ENCODE data around the gene CDH24.
A peak's percentile ranks its signal among the peaks of the same experiment; 100 is the strongest.

The CDH24 gene

GRCh38 chr14:23090254-23090636 lies 32.9 kb upstream of the CDH24 start:
- FAIRE-seq (no peak), DNase-seq (ENCODE audit: low spot score) (no peak)

DNA sequence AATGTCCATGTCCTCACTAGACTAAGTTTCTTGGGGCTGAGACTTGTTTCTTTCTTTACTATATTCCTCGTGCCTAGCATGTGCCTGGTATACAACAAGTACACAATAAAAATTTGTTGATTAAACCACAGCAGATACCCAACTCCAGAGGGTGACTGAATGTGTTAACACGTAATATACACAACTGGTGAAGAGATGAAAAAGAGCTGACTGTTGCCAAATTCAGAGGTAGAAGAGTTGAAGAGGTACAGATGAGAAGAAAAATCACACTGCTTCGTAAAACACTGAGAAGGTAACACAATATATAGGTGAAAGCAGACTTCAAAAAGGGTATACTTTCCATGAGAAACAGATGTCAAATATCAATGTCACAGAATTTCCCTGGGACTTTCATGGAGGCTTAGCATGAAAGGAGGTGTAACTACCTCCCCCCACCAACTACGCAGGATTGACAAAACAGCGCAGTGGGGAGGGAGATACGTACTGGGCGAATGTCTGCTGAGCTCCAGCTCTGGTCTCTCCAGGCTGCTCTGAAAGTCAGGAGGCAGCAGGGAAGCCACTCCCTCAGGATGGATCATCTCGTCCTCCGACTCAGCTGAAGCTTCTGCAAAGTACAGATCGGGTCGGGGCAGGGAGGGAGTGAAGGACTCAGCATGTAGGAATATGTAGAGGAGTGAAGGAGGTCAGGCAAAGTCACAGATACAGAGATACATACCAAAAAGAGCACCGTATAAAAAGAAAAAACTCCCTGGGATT lies 32.4 kb upstream of the CDH24 start:
- FAIRE-seq (no peak), DNase-seq (ENCODE audit: low spot score) (no peak)

DNA sequence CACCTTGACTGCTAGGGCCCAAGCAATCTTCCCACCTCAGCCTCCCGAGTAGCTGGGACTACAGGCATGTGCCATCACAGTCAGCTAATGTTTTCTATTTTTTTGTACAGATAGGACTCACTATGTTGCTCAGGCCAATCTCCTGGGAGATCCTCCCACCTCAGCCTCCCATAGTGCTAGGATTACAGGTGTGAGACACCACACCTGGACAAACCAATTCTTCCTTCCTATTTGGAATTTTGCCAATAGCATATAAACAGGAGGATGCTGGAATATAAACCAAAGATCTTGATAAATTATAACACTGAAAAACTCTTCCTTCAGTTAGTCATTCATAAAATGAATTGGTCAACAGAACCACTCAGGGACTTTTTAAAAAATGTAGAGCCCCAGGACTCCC lies 29.2 kb upstream of the CDH24 start:
- FAIRE-seq (no peak), DNase-seq (ENCODE audit: low spot score) (no peak)

- FAIRE-seq (no peak), DNase-seq (ENCODE audit: low spot score) (no peak)
Observed at GRCh38 chr14:23085458-23085857, 28.1 kb upstream of the CDH24 start.

- DNase-seq (ENCODE audit: low spot score) (no peak), FAIRE-seq (no peak)
Observed at GRCh38 chr14:23080474-23080873, 23.2 kb upstream of the CDH24 start.

DNA sequence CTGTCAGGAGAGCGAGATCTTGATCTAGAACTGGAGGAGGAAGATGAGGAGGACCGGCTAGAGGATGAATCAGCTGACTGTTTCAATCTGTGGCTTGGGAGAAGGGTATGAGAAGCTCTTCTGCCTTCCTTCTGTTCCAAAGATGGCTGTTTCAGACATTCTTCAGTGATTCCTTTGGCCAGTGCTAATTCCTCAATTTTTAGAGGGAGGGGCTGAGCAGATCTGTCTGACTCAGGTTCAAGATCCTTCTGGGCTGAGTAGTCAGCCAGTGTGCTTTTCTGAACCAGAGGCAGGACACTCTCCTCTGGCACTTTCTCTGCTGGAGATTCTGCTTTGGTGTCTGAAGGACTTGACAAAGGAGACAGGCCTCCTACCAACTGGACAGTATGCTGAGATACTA lies 22.4 kb upstream of the CDH24 start:
- DNase-seq (ENCODE audit: low spot score): no peak
- no peak for FAIRE-seq

- peak; percentile 58 for DNase-seq (ENCODE audit: low spot score)
- FAIRE-seq: no peak
Observed at GRCh38 chr14:23078692-23079116, 21.4 kb upstream of the CDH24 start.

GRCh38 chr14:23077962-23078361 lies 20.6 kb upstream of the CDH24 start:
- FAIRE-seq (no peak), DNase-seq (ENCODE audit: low spot score) (no peak)

DNA sequence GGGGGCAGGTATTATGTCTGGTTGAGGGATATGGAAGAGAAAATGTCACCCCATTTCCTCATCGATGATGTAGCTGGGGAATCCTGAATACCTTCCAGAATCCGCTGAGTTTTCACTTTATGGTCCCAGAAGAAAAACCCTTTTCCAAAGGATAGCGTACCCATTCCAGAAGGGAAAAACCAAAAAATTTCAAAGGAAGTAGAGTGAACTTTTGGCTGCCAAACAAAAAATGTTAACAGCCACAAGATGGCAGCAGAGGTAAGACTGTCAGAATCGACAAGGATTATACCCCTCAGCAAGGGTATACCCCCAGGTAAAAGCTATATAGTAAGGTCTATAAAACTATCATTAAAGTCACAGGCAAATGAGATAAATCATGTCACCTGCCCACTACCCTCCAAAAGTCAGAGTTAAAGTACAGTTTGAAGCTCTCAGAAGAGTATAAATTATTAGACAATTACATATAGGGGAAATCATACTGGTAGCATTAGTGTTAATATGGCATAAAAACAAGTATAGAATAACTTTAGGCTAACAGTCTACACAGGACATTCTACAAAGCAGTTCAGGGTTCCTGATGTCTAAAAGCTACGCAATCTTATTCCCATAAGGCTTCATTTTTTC lies 19.6 kb upstream of the CDH24 start:
- no peak for FAIRE-seq

GRCh38 chr14:23074906-23075305 lies 17.6 kb upstream of the CDH24 start:
- DNase-seq (ENCODE audit: low spot score) (no peak), FAIRE-seq (no peak)

More for the DNA sequence above, 19.6 kb upstream of the CDH24 start:
- peak; percentile 23 for DNase-seq (ENCODE audit: low spot score)

DNA sequence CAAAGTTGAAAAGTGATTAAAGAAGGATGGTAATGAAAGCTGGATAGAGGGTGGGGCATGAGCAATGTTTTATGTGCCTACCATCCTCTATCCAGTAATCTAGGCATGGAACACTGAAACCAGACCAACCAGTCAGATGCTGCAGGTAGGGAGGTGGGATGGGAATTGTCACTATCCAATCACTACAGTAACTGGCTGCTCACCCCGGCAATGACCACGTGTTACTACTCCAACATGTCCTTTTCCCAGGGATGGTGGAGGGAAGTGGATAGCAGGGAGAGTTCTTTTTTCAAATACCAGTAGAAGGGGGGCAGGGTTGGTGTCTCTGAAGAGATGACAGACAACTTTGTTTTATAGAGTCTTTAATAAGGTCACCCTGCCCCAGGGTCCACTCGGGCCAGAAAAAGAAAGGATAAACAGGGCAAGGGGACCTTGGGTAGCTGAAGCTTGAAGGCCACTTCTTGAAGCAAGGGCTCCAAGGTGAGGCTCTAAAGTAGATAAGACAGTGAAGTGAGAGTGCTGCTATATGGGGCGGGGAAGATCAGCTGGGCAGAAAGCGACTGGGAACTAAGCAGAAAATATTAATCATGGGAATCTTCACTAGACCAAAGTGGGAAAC lies 14.7 kb upstream of the CDH24 start:
- DNase-seq (ENCODE audit: low spot score): no peak
- FAIRE-seq: no peak

DNA sequence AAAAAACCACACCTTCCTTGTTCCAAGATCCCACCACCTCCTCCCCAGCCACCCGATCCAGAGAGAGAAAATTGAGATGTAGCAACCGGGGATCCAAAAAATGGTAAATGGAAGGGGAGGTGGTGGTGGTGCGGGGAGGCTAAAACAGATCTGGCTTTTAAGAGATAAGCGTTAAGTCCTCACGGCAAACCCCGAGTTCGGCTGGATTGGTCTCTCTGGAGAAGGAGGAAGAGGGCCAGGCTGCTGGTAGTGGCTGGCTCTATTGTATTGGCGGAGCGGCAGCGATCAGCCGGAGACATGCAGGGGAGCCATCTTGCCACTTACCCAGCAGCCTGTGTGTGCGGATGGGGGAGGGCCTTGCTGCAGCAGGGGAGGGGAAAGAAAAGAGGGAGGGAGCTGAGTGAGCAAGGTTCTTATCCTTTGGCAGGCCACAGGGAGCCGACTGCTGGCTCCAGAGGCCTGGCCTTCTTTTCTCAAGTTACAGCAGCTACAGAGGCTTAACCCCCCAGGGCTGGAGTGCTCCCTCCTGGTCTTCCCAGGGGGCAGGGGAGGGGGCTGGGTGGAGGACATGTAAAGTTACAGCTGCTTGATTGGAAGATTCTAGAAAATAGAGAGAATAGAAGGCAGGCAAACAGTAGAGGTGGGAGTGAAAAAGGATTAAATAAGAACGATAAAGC lies 14.1 kb upstream of the CDH24 start:
- FAIRE-seq (no peak), DNase-seq (ENCODE audit: low spot score) (peak; percentile 92)

DNA sequence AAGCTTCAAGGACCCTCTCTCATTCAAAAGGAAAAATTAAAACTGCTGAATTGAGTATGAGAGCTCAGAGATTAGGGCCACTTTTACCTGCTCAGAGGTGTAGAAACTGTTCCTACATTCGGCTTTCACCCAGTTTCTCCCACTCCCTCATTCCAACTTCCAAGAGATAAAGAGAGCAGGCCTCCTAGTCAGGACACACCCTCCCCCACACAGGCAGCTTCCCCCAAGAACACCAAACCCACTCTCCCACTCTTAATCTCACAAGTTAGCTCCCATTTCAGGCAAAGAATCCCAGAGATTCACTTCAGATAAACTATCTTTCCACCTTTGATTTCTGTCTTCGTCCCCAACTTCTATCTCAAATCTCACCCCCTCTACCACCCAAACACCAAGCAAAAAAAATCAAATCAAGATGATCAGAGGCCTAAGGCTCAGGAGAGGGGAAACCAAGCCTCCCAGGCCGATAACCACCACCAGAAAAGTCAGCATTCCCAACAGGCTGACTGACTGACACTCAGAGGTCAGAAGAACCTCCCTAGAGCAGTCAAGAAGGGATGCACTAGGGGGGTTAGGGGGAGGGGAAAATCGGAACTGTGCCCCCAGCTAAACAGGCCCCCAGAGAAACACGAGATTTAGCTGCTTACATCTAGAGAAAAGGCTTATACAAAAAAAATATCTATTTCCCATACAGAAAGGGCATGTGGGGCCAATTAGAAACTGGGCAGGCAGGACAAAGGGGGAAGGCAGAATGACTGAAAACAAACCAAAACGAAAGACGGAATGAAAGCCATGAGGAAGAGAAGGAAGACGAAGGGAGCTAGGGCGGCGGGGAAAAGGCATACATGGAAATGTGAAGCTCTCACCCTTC lies 13.2 kb upstream of the CDH24 start:
- no peak for DNase-seq (ENCODE audit: low spot score)
- no peak for FAIRE-seq

GRCh38 chr14:23069413-23069806 lies 12.1 kb upstream of the CDH24 start:
- FAIRE-seq (no peak), DNase-seq (ENCODE audit: low spot score) (no peak)

GRCh38 chr14:23068789-23069412 lies 11.6 kb upstream of the CDH24 start:
- no peak for FAIRE-seq
- peak; percentile 88 for DNase-seq (ENCODE audit: low spot score)

- DNase-seq (ENCODE audit: low spot score) (no peak), FAIRE-seq (no peak)
Observed at GRCh38 chr14:23067847-23068788, 10.8 kb upstream of the CDH24 start.

DNA sequence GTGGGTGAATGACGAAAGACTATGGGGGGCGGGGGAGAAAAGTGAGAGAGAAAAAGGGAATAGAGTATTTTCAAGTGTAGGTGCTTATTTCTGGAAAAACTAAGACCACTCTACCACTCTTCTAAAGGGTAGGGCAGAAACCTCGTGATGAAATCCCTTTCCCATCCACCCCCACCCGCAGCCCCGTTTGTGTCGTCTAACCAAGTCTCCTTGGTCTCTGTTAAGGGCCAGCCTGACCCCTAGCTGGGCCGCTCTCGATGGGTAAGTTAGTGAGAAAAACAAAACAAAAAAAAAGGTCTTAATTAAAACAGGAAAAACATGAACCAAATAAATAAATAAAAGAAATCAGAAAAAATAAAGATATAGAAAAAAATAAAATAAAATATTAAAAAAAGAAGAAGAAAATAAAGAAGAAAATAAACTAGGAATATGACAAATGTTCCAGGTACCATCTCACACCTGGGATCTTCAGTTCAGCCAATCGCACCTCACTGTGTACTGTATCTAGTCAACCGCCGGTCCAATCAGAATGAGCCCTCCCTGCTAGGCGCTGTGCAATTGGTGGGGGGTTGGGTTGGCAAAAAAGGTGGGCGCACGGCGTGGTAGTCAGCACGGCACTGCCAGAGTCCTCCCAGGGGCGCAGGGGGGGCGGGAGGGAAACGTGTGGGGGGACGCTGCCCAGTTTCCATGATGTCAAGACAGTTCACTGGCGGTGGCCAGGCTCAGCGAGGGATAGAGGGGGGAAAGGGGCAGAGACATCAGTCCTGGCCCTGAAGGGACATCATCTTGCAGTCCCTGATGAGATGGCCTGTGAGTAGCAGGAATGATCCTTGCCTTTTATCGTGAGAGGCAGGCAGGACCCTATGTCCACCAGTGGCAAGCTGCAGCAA lies 9.8 kb upstream of the CDH24 start:
- no peak for DNase-seq (ENCODE audit: low spot score)
- FAIRE-seq: no peak

GRCh38 chr14:23066368-23066767 lies 9.0 kb upstream of the CDH24 start:
- DNase-seq (ENCODE audit: low spot score) (no peak), FAIRE-seq (no peak)

- DNase-seq (ENCODE audit: low spot score) (no peak), FAIRE-seq (no peak)
Observed at GRCh38 chr14:23063601-23064000, 6.3 kb upstream of the CDH24 start.

All from urothelium cell line (cell line).